Type B pancreatic cell (in vitro differentiated cells): ENCODE results near the gene FRMD5. TPM values are rescaled to one million over a fixed set of nuclear protein-coding genes. Genes with fewer than 3 reads are reported as not detected.
"Not testable (repeated sequence)": the region's sequence is repeated elsewhere in the genome, so short reads cannot be mapped to it uniquely, and the experiment has no call there.

Source experiments
- DNase-seq: peaks from one replicate; pipeline ENCODE4 v3.0.0; 2021; ENCODE audit warnings: mixed read lengths; ENCODE audit not compliant: unreplicated experiment; ENCODE audit errors: extremely low spot score
- H3K27ac Mint-ChIP-seq: 2 replicates; pipeline ENCODE4 v1.8.0; 2021; ENCODE audit warnings: mild to moderate bottlenecking, mixed read lengths
- H3K27me3 Mint-ChIP-seq: 2 replicates; pipeline ENCODE4 v1.8.0; 2021; ENCODE audit warnings: mixed read lengths
- H3K36me3 Mint-ChIP-seq: 2 replicates; pipeline ENCODE4 v1.8.0; 2021; ENCODE audit warnings: mixed read lengths
- H3K4me1 Mint-ChIP-seq: one replicate; pipeline ENCODE4 v1.8.0; 2021; ENCODE audit warnings: mixed read lengths; ENCODE audit not compliant: unreplicated experiment
- H3K4me3 Mint-ChIP-seq: 2 replicates; pipeline ENCODE4 v1.8.0; 2021; ENCODE audit warnings: mild to moderate bottlenecking, mixed read lengths
- H3K9me3 Mint-ChIP-seq: 2 replicates; pipeline ENCODE4 v1.8.0; 2021; ENCODE audit warnings: mixed read lengths
- total RNA-seq: library from RNA; stranded (reverse); gene quantifications from 2 replicates; pipeline ENCODE4 v1.2.1, GENCODE V29; 2021; ENCODE audit warnings: low replicate concordance
- TF ChIP-seq, protein P1 (sequence below): fragments of 200-600 bp; sonication (generic); conservative IDR thresholded peaks from 2 replicates; pipeline ENCODE4 v1.5.0; 2021; ENCODE audit warnings: antibody characterized with exemption, mild to moderate bottlenecking

The FRMD5 gene
- total RNA-seq, 1 donor from 2014 or later = 3.8 TPM

- DNase-seq = no peak
- H3K36me3 Mint-ChIP-seq = no peaks in the 10 kb centered on the region
- no peaks in the 10 kb centered on the region for H3K27me3 Mint-ChIP-seq
- TF ChIP-seq, protein P1, sequence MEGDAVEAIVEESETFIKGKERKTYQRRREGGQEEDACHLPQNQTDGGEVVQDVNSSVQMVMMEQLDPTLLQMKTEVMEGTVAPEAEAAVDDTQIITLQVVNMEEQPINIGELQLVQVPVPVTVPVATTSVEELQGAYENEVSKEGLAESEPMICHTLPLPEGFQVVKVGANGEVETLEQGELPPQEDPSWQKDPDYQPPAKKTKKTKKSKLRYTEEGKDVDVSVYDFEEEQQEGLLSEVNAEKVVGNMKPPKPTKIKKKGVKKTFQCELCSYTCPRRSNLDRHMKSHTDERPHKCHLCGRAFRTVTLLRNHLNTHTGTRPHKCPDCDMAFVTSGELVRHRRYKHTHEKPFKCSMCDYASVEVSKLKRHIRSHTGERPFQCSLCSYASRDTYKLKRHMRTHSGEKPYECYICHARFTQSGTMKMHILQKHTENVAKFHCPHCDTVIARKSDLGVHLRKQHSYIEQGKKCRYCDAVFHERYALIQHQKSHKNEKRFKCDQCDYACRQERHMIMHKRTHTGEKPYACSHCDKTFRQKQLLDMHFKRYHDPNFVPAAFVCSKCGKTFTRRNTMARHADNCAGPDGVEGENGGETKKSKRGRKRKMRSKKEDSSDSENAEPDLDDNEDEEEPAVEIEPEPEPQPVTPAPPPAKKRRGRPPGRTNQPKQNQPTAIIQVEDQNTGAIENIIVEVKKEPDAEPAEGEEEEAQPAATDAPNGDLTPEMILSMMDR = no peak
- no peak overlapping the region for H3K27ac Mint-ChIP-seq
- no peak overlapping the region for H3K4me3 Mint-ChIP-seq
- H3K9me3 Mint-ChIP-seq = no peaks in the 10 kb centered on the region
- H3K4me1 Mint-ChIP-seq = no peaks in the 10 kb centered on the region
Observed at GRCh38 chr15:43867096-43867495, 328.0 kb downstream of the FRMD5 start.

GRCh38 chr15:43866636-43867035 lies 328.4 kb downstream of the FRMD5 start:
- not testable (repeated sequence) for H3K4me1 Mint-ChIP-seq, H3K4me3 Mint-ChIP-seq, H3K9me3 Mint-ChIP-seq, H3K27ac Mint-ChIP-seq, H3K36me3 Mint-ChIP-seq, H3K27me3 Mint-ChIP-seq, DNase-seq

- DNase-seq = no peak
- Mint-ChIP-seq H3K9me3 (no peaks in the 10 kb centered on the region), H3K4me3 (no peak overlapping the region), H3K4me1 (no peaks in the 10 kb centered on the region), H3K36me3 (no peaks in the 10 kb centered on the region), H3K27me3 (no peaks in the 10 kb centered on the region), H3K27ac (no peak overlapping the region)
- TF ChIP-seq, protein P1 = no peak
Observed at GRCh38 chr15:43859546-43859945, 335.5 kb downstream of the FRMD5 start.

DNA sequence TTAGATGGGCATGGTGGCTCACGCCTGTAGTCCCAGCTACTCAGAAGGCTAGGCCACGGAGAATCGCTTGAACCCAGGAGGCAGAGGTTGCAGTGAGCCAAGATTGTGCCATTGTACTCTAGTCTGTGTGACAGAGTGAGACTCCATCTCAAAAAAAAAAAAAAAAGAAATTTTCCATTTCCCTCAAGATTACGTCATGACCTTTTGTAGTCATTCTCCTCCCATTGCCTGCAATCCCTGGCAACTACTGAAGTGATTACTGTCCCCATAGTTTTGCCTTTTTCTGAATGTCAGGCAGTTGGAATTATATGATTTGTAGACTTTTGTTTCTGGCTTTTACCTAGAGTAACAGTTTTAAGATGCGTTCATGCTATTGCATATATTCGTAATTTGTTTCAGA lies 340.3 kb downstream of the FRMD5 start:
- Mint-ChIP-seq H3K9me3 (no peaks in the 10 kb centered on the region), H3K36me3 (no peaks in the 10 kb centered on the region), H3K4me3 (no peak overlapping the region), H3K4me1 (no peaks in the 10 kb centered on the region), H3K27ac (no peak overlapping the region), H3K27me3 (no peaks in the 10 kb centered on the region)
- no peak for DNase-seq
- TF ChIP-seq, protein P1 = no peak

DNA sequence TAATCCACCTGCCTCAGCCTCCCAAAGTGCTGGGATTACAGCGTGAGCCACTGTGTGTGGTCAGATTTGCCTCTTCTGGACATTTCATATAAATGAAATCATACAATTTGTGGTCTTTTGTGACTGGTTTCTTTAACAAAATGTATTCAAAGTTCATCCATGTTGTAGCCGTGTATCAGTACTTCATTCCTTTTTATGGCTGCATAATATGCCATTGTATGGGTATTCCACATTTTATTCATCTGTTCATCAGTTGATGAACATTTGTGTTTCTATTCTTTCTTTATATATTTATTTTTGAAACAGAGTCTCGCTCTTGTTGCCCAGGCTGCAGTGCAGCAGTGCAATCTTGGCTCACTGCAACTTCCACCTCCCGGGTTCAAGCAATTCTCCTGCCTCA lies 342.5 kb downstream of the FRMD5 start:
- no peaks in the 10 kb centered on the region for H3K4me1 Mint-ChIP-seq
- H3K36me3 Mint-ChIP-seq = no peaks in the 10 kb centered on the region
- TF ChIP-seq, protein P1 = no peak
- no peak for DNase-seq
- no peak overlapping the region for H3K27ac Mint-ChIP-seq
- H3K4me3 Mint-ChIP-seq = no peak overlapping the region
- no peaks in the 10 kb centered on the region for H3K9me3 Mint-ChIP-seq
- no peaks in the 10 kb centered on the region for H3K27me3 Mint-ChIP-seq

GRCh38 chr15:43851251-43851650 lies 343.8 kb downstream of the FRMD5 start:
- Mint-ChIP-seq H3K27ac (no peak overlapping the region), H3K4me3 (no peak overlapping the region), H3K9me3 (no peaks in the 10 kb centered on the region), H3K36me3 (no peaks in the 10 kb centered on the region), H3K4me1 (no peaks in the 10 kb centered on the region), H3K27me3 (no peaks in the 10 kb centered on the region)
- DNase-seq = no peak
- TF ChIP-seq, protein P1 = no peak
